GM12891 (cell line): ENCODE results near the gene LAMTOR1.

Source experiments
- PAX5 ChIP-seq: IDR thresholded peaks from 2 replicates; pipeline ENCODE4 v1.6.1; 2011; ENCODE audit warnings: low read length, moderate library complexity, mild to moderate bottlenecking; ENCODE audit not compliant: insufficient read depth, severe bottlenecking
- POLR2A ChIP-seq: IDR thresholded peaks from 2 replicates; pipeline ENCODE4 v1.6.1; 2011; ENCODE audit warnings: low read depth, low read length, control low read depth
- POLR2AphosphoS5 ChIP-seq: IDR thresholded peaks from 2 replicates; pipeline ENCODE4 v1.6.1; 2011; ENCODE audit warnings: low read depth, low read length, control low read depth
- POU2F2 ChIP-seq: IDR thresholded peaks from 2 replicates; pipeline ENCODE4 v1.6.1; 2011; ENCODE audit warnings: low read depth, mild to moderate bottlenecking, control low read depth, low read length, moderate library complexity
- TAF1 ChIP-seq: IDR thresholded peaks from 2 replicates; pipeline ENCODE4 v1.6.1; 2011; ENCODE audit warnings: low read depth, low read length, control low read depth

GRCh38 chr11:72132646-72133045 lies 29.5 kb upstream of the LAMTOR1 start:
- TF ChIP-seq TAF1 (no peak), PAX5 (no peak), POLR2A (no peak), POLR2AphosphoS5 (no peak), POU2F2 (no peak)
